GM23248 (cell line): ENCODE results near the gene NBL1. TPM values are rescaled to one million over a fixed set of nuclear protein-coding genes. Genes with fewer than 3 reads are reported as not detected.

Experiments used
- DNase-seq: peaks from one replicate; pipeline ENCODE4 v3.0.0-alpha.2; 2015
- H2AFZ ChIP-seq: fragments of 200-600 bp; sonication (generic); 2 replicates; pipeline ENCODE4 v1.6.1; 2016; ENCODE audit warnings: antibody characterized with exemption
- H3F3A ChIP-seq: fragments of 200-600 bp; sonication (generic); 2 replicates; pipeline ENCODE4 v1.6.1; 2016; ENCODE audit warnings: mild to moderate bottlenecking, antibody characterized with exemption, mixed run types; ENCODE audit not compliant: insufficient read depth
- H3K27ac ChIP-seq: fragments of 200-600 bp; sonication (generic); 2 replicates; pipeline ENCODE4 v1.5.1; 2016; ENCODE audit warnings: mild to moderate bottlenecking
- H3K27me3 ChIP-seq: fragments of 200-600 bp; sonication (generic); replicated peaks from 2 replicates; pipeline ENCODE4 v1.6.1; 2016; ENCODE audit warnings: mild to moderate bottlenecking; ENCODE audit not compliant: insufficient read depth
- H3K36me3 ChIP-seq: fragments of 200-600 bp; sonication (generic); 2 replicates; pipeline ENCODE4 v1.6.1; 2016; ENCODE audit warnings: low read depth, mild to moderate bottlenecking
- H3K4me1 ChIP-seq: fragments of 200-600 bp; sonication (generic); 2 replicates; pipeline ENCODE4 v1.6.1; 2016; ENCODE audit warnings: mild to moderate bottlenecking; ENCODE audit not compliant: insufficient read depth
- H3K4me2 ChIP-seq: fragments of 200-600 bp; sonication (generic); one replicate; pipeline ENCODE4 v1.6.1; 2016; ENCODE audit warnings: mild to moderate bottlenecking; ENCODE audit not compliant: unreplicated experiment
- H3K4me3 ChIP-seq: fragments of 200-600 bp; sonication (generic); 2 replicates; pipeline ENCODE4 v1.5.1; 2016; ENCODE audit warnings: mild to moderate bottlenecking
- H3K79me2 ChIP-seq: fragments of 200-600 bp; sonication (generic); 2 replicates; pipeline ENCODE4 v1.6.1; 2016; ENCODE audit warnings: mild to moderate bottlenecking; ENCODE audit not compliant: insufficient read depth
- H3K9ac ChIP-seq: fragments of 200-600 bp; sonication (generic); 2 replicates; pipeline ENCODE4 v1.6.1; 2016; ENCODE audit warnings: mild to moderate bottlenecking
- H3K9me2 ChIP-seq: fragments of 200-600 bp; sonication (generic); 2 replicates; pipeline ENCODE4 v1.6.1; 2016; ENCODE audit warnings: mixed run types, mild to moderate bottlenecking, moderate library complexity; ENCODE audit not compliant: insufficient read depth
- H3K9me3 ChIP-seq: fragments of 200-600 bp; sonication (generic); one replicate; pipeline ENCODE4 v1.6.1; 2017; ENCODE audit warnings: low read depth
- H4K20me1 ChIP-seq: fragments of 200-600 bp; sonication (generic); 2 replicates; pipeline ENCODE4 v1.6.0; 2016; ENCODE audit not compliant: insufficient read depth
- EZH2 ChIP-seq: fragments of 200-600 bp; sonication (generic); IDR thresholded peaks from 2 replicates; pipeline ENCODE4 v1.6.1; 2018; ENCODE audit warnings: antibody characterized with exemption, mild to moderate bottlenecking; ENCODE audit not compliant: insufficient read depth, poor library complexity, severe bottlenecking
- EZH2phosphoT487 ChIP-seq: fragments of 200-600 bp; sonication (generic); IDR thresholded peaks from 2 replicates; pipeline ENCODE4 v1.6.1; 2018; ENCODE audit warnings: antibody characterized with exemption, moderate library complexity, mild to moderate bottlenecking, low read depth; ENCODE audit not compliant: insufficient read depth
- WGBS, 2 experiments: methylation state at CpG; one replicate each; pipeline ENCODE4 v1.1.6; 2015 to 2017; ENCODE audit warnings: low lambda C conversion rate in 2 of 2, low coverage in 1 of 2; ENCODE audit errors: missing lambda C conversion rate in 2 of 2; 5-methylcytosine and 5-hydroxymethylcytosine counted together
- in situ Hi-C: fragments of 300-500 bp; cut with MboI; formaldehyde crosslinking; loops from 2 replicates; pipeline ENCODE4 v1.15.0; 2020
- polyA plus RNA-seq: library from polyadenylated mRNA; unstranded; fragments of >200 nt; fragmentation: Nextera tagmentation; extraction: Ambion mirVana; gene quantifications from 2 replicates; pipeline ENCODE4 v1.2.1, GENCODE V29; 2016
- total RNA-seq: library from RNA; depleted of rRNA; stranded (reverse); fragments of >200 nt; shearing (Covaris generic); gene quantifications from 2 replicates; pipeline ENCODE4 v1.2.3, GENCODE V29; 2014

Gene NBL1
- total and polyA plus RNA-seq, 2 experiments from 2014 or later = 239 to 290 TPM

DNA sequence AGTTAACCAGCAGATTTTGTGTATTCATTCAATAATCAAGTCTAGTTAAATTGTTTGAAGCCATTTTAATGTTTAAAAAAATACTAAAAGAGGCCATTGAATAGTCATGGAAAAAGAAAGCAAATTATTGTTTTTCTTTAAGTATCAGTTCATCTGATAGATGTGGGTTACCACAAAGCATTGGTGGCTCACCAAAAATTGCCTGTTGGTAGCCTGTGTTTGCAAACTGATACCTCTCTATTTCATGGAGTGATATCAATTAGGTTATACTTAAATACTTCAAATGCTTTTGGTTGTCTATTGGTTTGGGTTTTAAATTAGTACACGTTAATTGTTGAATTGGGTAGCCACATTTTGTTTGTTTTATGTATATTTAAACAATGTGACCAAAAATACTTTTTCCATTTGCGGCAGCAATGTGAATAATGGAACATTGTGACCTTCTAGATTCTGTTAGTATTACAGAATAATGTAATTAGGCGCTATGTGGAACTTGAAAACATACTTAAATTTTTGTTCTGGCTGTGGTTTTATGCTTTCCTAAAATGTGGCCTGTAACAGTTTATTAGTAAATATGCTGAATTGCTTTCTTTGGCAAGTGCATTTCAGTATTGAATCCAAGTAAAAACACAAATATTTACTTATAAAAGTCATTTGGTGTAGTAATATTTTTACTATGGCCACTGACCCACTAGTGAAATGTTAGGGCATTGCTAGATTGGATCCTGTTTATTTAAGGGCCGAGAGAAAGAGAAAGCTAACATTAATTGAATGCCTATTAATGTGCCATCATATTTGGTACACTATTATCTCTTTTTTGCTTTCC is 37.1 kb upstream of the NBL1 start:
- Histone ChIP-seq H3F3A (peaks cover 6% of the 10 kb centered on the region), H3K79me2 (peaks cover 100% of the 10 kb centered on the region), H3K9me3 (no peaks in the 10 kb centered on the region), H3K36me3 (no peaks in the 10 kb centered on the region), H3K4me1 (peaks cover 25% of the 10 kb centered on the region; the same call in 1 of the 2 replicates), H3K9ac (no peak overlapping the region), H2AFZ (no peak overlapping the region), H3K27me3 (no peaks in the 10 kb centered on the region), H3K4me3 (no peak overlapping the region), H3K4me2 (peak overlapping the region; percentile 7), H3K27ac (0 out of 2 replicates have a peak overlapping the region, but pooled peaks have one; percentile 1), H4K20me1 (0 out of 2 replicates have a peak, but pooled peaks cover 12% of the 10 kb centered on the region), H3K9me2 (no peaks in the 10 kb centered on the region)
- in situ Hi-C loops = no loop called here
- TF ChIP-seq EZH2phosphoT487 (no peak), EZH2 (no peak)
- DNase-seq = peak; percentile 12
- WGBS, 2 experiments = 28 to 31% methylated on average over 4 of the region's 4 CpGs

- Histone ChIP-seq H3K4me1 (peaks cover 25% of the 10 kb centered on the region; the same call in 1 of the 2 replicates), H3K4me3 (no peak overlapping the region), H3K9ac (no peak overlapping the region), H3K27me3 (no peaks in the 10 kb centered on the region), H3K4me2 (no peak overlapping the region), H3K27ac (no peak overlapping the region), H4K20me1 (0 out of 2 replicates have a peak, but pooled peaks cover 12% of the 10 kb centered on the region), H3K9me3 (no peaks in the 10 kb centered on the region), H3K36me3 (no peaks in the 10 kb centered on the region), H3K79me2 (peaks cover 100% of the 10 kb centered on the region), H3K9me2 (no peaks in the 10 kb centered on the region), H3F3A (peaks cover 5% of the 10 kb centered on the region), H2AFZ (no peak overlapping the region)
- no peak for DNase-seq
- in situ Hi-C loops = no loop called here
- WGBS, 2 experiments = 94 to 96% methylated on average over 12 of the region's 12 CpGs
- TF ChIP-seq EZH2 = no peak
- no peak for TF ChIP-seq EZH2phosphoT487
Measured at GRCh38 chr1:19608232-19608631, 35.9 kb upstream of the NBL1 start.

- peak; percentile 52 for DNase-seq
- no peaks in the 10 kb centered on the region for H3K36me3 ChIP-seq
- TF ChIP-seq EZH2 (no peak), EZH2phosphoT487 (no peak)
- H3K9ac ChIP-seq = no peak overlapping the region
- H2AFZ ChIP-seq = no peak overlapping the region
- no peaks in the 10 kb centered on the region for H3K27me3 ChIP-seq
- no peak overlapping the region for H3K27ac ChIP-seq
- H3K79me2 ChIP-seq = peaks cover 100% of the 10 kb centered on the region
- no peak overlapping the region for H3K4me3 ChIP-seq
- no peak overlapping the region for H3K4me2 ChIP-seq
- whole genome bisulfite sequencing, 2 experiments = 49% methylated on average over 8 of the region's 8 CpGs
- no peaks in the 10 kb centered on the region for H3K9me2 ChIP-seq
- no peaks in the 10 kb centered on the region for H3K9me3 ChIP-seq
- in situ Hi-C loops = no loop called here
- H4K20me1 ChIP-seq = 0 out of 2 replicates have a peak, but pooled peaks cover 9% of the 10 kb centered on the region
- H3F3A ChIP-seq = peaks cover 9% of the 10 kb centered on the region
- peaks cover 23% of the 10 kb centered on the region; the same call in 1 of the 2 replicates for H3K4me1 ChIP-seq
Measured at GRCh38 chr1:19610282-19610981, 33.7 kb upstream of the NBL1 start.

DNA sequence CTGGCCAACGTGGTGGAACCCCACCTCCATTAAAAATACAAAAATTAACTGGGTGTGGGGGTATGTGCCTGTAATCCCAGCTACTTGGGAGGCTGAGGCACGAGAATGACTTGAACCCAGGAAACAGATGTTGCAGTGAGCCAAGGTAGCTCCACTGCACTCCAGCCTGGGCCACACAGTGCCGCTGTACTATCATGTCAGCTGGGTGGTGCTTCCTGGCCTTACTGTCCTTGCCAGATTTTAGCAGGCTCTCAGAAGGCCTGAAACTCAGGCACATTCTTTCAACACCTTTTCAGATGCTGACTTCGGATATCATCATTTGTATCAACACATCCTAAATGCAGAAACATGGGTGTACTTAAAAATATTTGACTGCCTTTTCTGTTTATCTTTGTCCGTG is 31.6 kb upstream of the NBL1 start:
- H3K27me3 ChIP-seq = no peaks in the 10 kb centered on the region
- H3K27ac ChIP-seq = no peak overlapping the region
- H3K79me2 ChIP-seq = peaks cover 98% of the 10 kb centered on the region
- in situ Hi-C loops = no loop called here
- H3K36me3 ChIP-seq = no peaks in the 10 kb centered on the region
- H2AFZ ChIP-seq = no peak overlapping the region
- H3K9ac ChIP-seq = no peak overlapping the region
- whole genome bisulfite sequencing, 2 experiments = 87 to 92% methylated on average over 5 of the region's 5 CpGs
- DNase-seq = no peak
- no peak overlapping the region for H3K4me2 ChIP-seq
- no peaks in the 10 kb centered on the region for H3K9me2 ChIP-seq
- no peaks in the 10 kb centered on the region for H3K9me3 ChIP-seq
- TF ChIP-seq EZH2 (no peak), EZH2phosphoT487 (no peak)
- peaks cover 18% of the 10 kb centered on the region for H3K4me1 ChIP-seq
- peaks cover 19% of the 10 kb centered on the region for H3F3A ChIP-seq
- no peak overlapping the region for H3K4me3 ChIP-seq
- 0 out of 2 replicates have a peak, but pooled peaks cover 2% of the 10 kb centered on the region for H4K20me1 ChIP-seq
